IMR-90 (cell line): ENCODE results near the gene VDAC1. TPM values are rescaled to one million over a fixed set of nuclear protein-coding genes. Genes with fewer than 3 reads are reported as not detected.

Experiments
- ATAC-seq: fragments of 200-7000 bp; cut with Tn5 transposase; 2 replicates; pipeline ENCODE4 v1.9.1; 2020; ENCODE audit warnings: low read depth, mild to moderate bottlenecking, moderate library complexity
- BruUV-seq: library from RNA; stranded (reverse); fragments of 400-500 nt; replicated peaks from 2 replicates; lab custom pipeline; 2021; lab: Mats Ljungman, UMichigan
- CTCF ChIA-PET: fragments of 300-600 bp; formaldehyde crosslinking; extraction: SDS; loops from one replicate; lab custom pipeline; 2021; ENCODE audit warnings: antibody characterized with exemption; lab: Yijun Ruan, JAX
- POLR2A ChIA-PET: fragments of 300-600 bp; sonication (Branson Sonifier 250); formaldehyde crosslinking; loops from one replicate; lab custom pipeline; 2022; ENCODE audit warnings: antibody characterized with exemption; ENCODE audit not compliant: unreplicated experiment; lab: Charles Lee
- DNase-seq: peaks from one replicate; pipeline ENCODE4 v3.0.0; 2013
- H2AFZ ChIP-seq: replicated peaks from 2 replicates; pipeline ENCODE3; 2013; ENCODE audit warnings: low read length, mild to moderate bottlenecking; ENCODE audit not compliant: poor library complexity
- H2AK5ac ChIP-seq: 2 replicates; pipeline ENCODE4 v1.6.1; 2013; ENCODE audit warnings: low read depth, low read length, inconsistent platforms
- H2AK9ac ChIP-seq: replicated peaks from 2 replicates; pipeline ENCODE3; 2013; ENCODE audit warnings: mild to moderate bottlenecking, low read depth, low read length, moderate library complexity; ENCODE audit not compliant: poor library complexity
- H2BK120ac ChIP-seq: 2 replicates; pipeline ENCODE4 v1.6.1; 2013; ENCODE audit warnings: low read depth, low read length, inconsistent platforms
- H2BK15ac ChIP-seq: 3 replicates; pipeline ENCODE4 v1.6.1; 2013; ENCODE audit warnings: low read depth, low read length, inconsistent platforms
- H2BK20ac ChIP-seq: 2 replicates; pipeline ENCODE4 v1.6.1; 2013; ENCODE audit warnings: low read depth, mild to moderate bottlenecking, inconsistent platforms, low read length, moderate library complexity
- H2BK5ac ChIP-seq: 2 replicates; pipeline ENCODE4 v1.6.1; 2013; ENCODE audit warnings: mild to moderate bottlenecking, low read depth, low read length, inconsistent platforms; ENCODE audit not compliant: poor library complexity, severe bottlenecking
- H3K14ac ChIP-seq: replicated peaks from 2 replicates; pipeline ENCODE4 v1.6.1; 2013; ENCODE audit warnings: low read depth, low read length, inconsistent platforms
- H3K18ac ChIP-seq: 2 replicates; pipeline ENCODE4 v1.6.1; 2013; ENCODE audit warnings: low read depth, low read length, control low read depth
- H3K23ac ChIP-seq: 2 replicates; pipeline ENCODE4 v1.6.1; 2013; ENCODE audit warnings: low read depth, low read length, inconsistent platforms
- H3K27ac ChIP-seq: 2 replicates; pipeline ENCODE4 v1.5.1; 2013; ENCODE audit warnings: mild to moderate bottlenecking, control low read depth, low read length; ENCODE audit not compliant: insufficient read depth
- H3K27me3 ChIP-seq: 2 replicates; pipeline ENCODE4 v1.6.1; 2013; ENCODE audit warnings: low read length; ENCODE audit not compliant: control insufficient read depth, insufficient read depth
- H3K36me3 ChIP-seq: 2 replicates; pipeline ENCODE4 v1.6.1; 2013; ENCODE audit warnings: low read length, mixed read lengths; ENCODE audit not compliant: control insufficient read depth, insufficient read depth
- H3K4ac ChIP-seq: 2 replicates; pipeline ENCODE4 v1.6.1; 2013; ENCODE audit warnings: low read depth, low read length, inconsistent platforms
- H3K4me1 ChIP-seq: 2 replicates; pipeline ENCODE4 v1.6.1; 2013; ENCODE audit warnings: low read length, mixed read lengths; ENCODE audit not compliant: control insufficient read depth, insufficient read depth
- H3K4me2 ChIP-seq: 2 replicates; pipeline ENCODE4 v1.6.1; 2013; ENCODE audit warnings: low read depth, mild to moderate bottlenecking, control low read depth, low read length, moderate library complexity
- H3K4me3 ChIP-seq: 2 replicates; pipeline ENCODE4 v1.5.1; 2013; ENCODE audit warnings: low read depth, mild to moderate bottlenecking, control low read depth, low read length, moderate library complexity; ENCODE audit not compliant: insufficient read depth
- H3K56ac ChIP-seq: 2 replicates; pipeline ENCODE4 v1.6.1; 2013; ENCODE audit warnings: low read length, inconsistent platforms; ENCODE audit not compliant: insufficient read depth; ENCODE audit errors: extremely low read depth
- H3K79me1 ChIP-seq, 2 experiments: 2 replicates each; pipeline ENCODE4 v1.6.1; 2013; ENCODE audit warnings: low read length in 2 of 2, inconsistent platforms in 1 of 2, low read depth in 1 of 2
- H3K9ac ChIP-seq: 2 replicates; pipeline ENCODE4 v1.6.1; 2013; ENCODE audit warnings: low read depth, low read length, control low read depth
- H3K9me1 ChIP-seq: 2 replicates; pipeline ENCODE4 v1.6.1; 2013; ENCODE audit warnings: low read length, inconsistent platforms; ENCODE audit not compliant: insufficient read depth
- H3K9me3 ChIP-seq: 2 replicates; pipeline ENCODE4 v1.6.1; 2013; ENCODE audit warnings: low read length; ENCODE audit not compliant: control insufficient read depth, insufficient read depth
- H4K20me1 ChIP-seq: 2 replicates; pipeline ENCODE4 v1.6.1; 2013; ENCODE audit warnings: low read length, inconsistent platforms; ENCODE audit not compliant: insufficient read depth
- H4K5ac ChIP-seq: 2 replicates; pipeline ENCODE4 v1.6.1; 2013; ENCODE audit warnings: mild to moderate bottlenecking, low read depth, low read length, control low read depth
- H4K8ac ChIP-seq, 2 experiments: 2 replicates each; pipeline ENCODE4 v1.6.1; 2013; ENCODE audit warnings: low read depth in 2 of 2, low read length in 2 of 2, control low read depth in 1 of 2, inconsistent platforms in 1 of 2
- H4K91ac ChIP-seq: 2 replicates; pipeline ENCODE4 v1.6.1; 2013; ENCODE audit warnings: low read depth, low read length, inconsistent platforms; ENCODE audit not compliant: insufficient read depth
- CEBPB ChIP-seq: IDR thresholded peaks from 2 replicates; pipeline ENCODE4 v1.6.1; 2012; ENCODE audit warnings: low read depth, low read length, improper control_type of control experiment
- CHD1 ChIP-seq: IDR thresholded peaks from 2 replicates; pipeline ENCODE4 v1.6.1; 2012; ENCODE audit warnings: low read depth, low read length, improper control_type of control experiment
- FOS ChIP-seq: fragments of 150-350 bp; IDR thresholded peaks from 2 replicates; pipeline ENCODE4 v1.6.1; 2016; ENCODE audit warnings: low read depth, low read length
- MAFK ChIP-seq: IDR thresholded peaks from 2 replicates; pipeline ENCODE4 v1.6.1; 2012; ENCODE audit warnings: low read depth, low read length, improper control_type of control experiment
- MAZ ChIP-seq: IDR thresholded peaks from 2 replicates; pipeline ENCODE4 v1.6.1; 2012; ENCODE audit warnings: low read depth, mild to moderate bottlenecking, low read length, improper control_type of control experiment, moderate library complexity, borderline replicate concordance
- MXI1 ChIP-seq: IDR thresholded peaks from 2 replicates; pipeline ENCODE4 v1.6.1; 2012; ENCODE audit warnings: low read depth, mild to moderate bottlenecking, low read length, moderate library complexity, borderline replicate concordance
- NFE2L2 ChIP-seq: fragments of 150-350 bp; IDR thresholded peaks from 2 replicates; pipeline ENCODE4 v1.6.1; 2016; ENCODE audit warnings: low read depth, mild to moderate bottlenecking, low read length
- POLR2A ChIP-seq: IDR thresholded peaks from 2 replicates; pipeline ENCODE4 v1.6.1; 2012; ENCODE audit warnings: mild to moderate bottlenecking, low read depth, low read length
- RAD21 ChIP-seq: IDR thresholded peaks from 2 replicates; pipeline ENCODE4 v1.6.1; 2012; ENCODE audit warnings: low read length, improper control_type of control experiment
- RCOR1 ChIP-seq: IDR thresholded peaks from 2 replicates; pipeline ENCODE4 v1.6.1; 2012; ENCODE audit warnings: mild to moderate bottlenecking, low read length, improper control_type of control experiment; ENCODE audit not compliant: insufficient replicate concordance
- RFX5 ChIP-seq: IDR thresholded peaks from 2 replicates; pipeline ENCODE4 v1.8.0; 2012; ENCODE audit warnings: low read depth, mild to moderate bottlenecking, low read length, moderate library complexity
- SMC3 ChIP-seq: fragments of 150-350 bp; IDR thresholded peaks from 2 replicates; pipeline ENCODE4 v1.6.1; 2016; ENCODE audit warnings: low read depth, mild to moderate bottlenecking, antibody characterized with exemption, low read length, moderate library complexity
- WGBS, 2 experiments: methylation state at CpG; one replicate each; pipeline versions ENCODE4 v1.1.5 to v1.1.7; 2013; ENCODE audit warnings: missing lambda C conversion rate in 2 of 2; ENCODE audit not compliant: insufficient read length in 1 of 2; ENCODE audit errors: extremely low coverage in 2 of 2; 5-methylcytosine and 5-hydroxymethylcytosine counted together
- dilution Hi-C: fragments of 300-500 bp; cut with HindIII; formaldehyde crosslinking; loops from one replicate; pipeline ENCODE4 v1.14.3; 2018; ENCODE audit warnings: low sequenced_read_pairs; ENCODE audit not compliant: unreplicated experiment
- in situ Hi-C: fragments of 300-500 bp; cut with MboI; formaldehyde crosslinking; loops from 3 replicates; pipeline ENCODE4 v1.14.3; 2019; ENCODE audit warnings: low sequenced_read_pairs, inconsistent platforms, mixed read lengths
- intact Hi-C: fragments of 100-400 bp; cut with micrococcal nuclease; formaldehyde crosslinking; loops from 2 replicates; pipeline ENCODE4 v1.10.0; 2022
- polyA plus RNA-seq, 3 experiments: library from polyadenylated mRNA; depleted of rRNA; stranded (reverse); fragments of >200 nt; gene quantifications; 2 replicates each; pipeline ENCODE4 v1.2.3, GENCODE V29; 2012; ENCODE audit warnings: low replicate concordance in 1 of 3
- total RNA-seq: library from RNA; depleted of rRNA; stranded (reverse); fragments of >200 nt; gene quantifications from 2 replicates; pipeline ENCODE4 v1.2.3, GENCODE V29; 2012
- TF ChIP-seq, protein P1 (sequence below): fragments of 150-350 bp; IDR thresholded peaks from 2 replicates; pipeline ENCODE4 v1.6.1; 2016; ENCODE audit warnings: low read depth, mild to moderate bottlenecking, low read length, moderate library complexity, borderline replicate concordance
- TF ChIP-seq, protein P2 (sequence below): fragments of 150-350 bp; IDR thresholded peaks from 2 replicates; pipeline ENCODE4 v1.6.1; 2017; ENCODE audit warnings: mild to moderate bottlenecking, antibody characterized with exemption, low read length, low read depth
- TF ChIP-seq, protein P3 (sequence below): conservative IDR thresholded peaks from 2 replicates; pipeline ENCODE4 v1.5.1; 2012; ENCODE audit warnings: mild to moderate bottlenecking, low read depth, low read length, improper control_type of control experiment

Gene VDAC1
- total and polyA plus RNA-seq, 2 of the 4 experiments (the other 2 are of a cell fraction), result 289 to 365 TPM

DNA sequence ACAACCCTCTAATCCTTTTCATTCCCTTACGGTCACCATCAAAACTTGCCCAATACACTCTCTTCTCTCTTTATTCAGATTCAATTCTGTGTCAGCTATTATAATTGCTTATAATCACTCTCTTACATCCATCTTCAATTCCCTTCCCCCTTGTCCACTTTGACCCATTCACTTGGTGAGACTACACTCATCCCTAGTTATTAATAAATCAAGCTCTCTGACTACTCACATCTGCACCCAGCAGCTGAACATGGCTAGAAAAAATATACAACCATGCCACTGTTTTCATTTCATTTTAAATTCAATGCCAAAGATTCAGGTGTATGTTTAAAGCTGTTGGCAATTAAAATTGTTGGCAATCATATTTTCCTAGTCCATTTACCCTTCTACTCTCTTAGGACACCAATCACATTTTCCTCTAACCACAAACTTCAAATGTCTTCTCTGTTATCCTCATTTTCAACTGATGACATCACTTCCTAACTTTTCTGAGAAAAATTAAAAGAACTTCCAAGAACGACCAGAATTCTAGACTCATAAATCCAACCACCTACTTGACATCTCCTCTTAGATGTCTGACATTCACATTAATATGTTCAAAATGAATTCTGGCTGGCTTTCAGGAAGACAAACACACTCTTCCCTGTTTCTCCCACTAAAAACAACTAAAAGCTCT, 41.8 kb downstream of the VDAC1 start:
- Histone ChIP-seq H2BK15ac (no peak overlapping the region; the same call in 2 of the 3 replicates), H3K36me3 (peaks cover 6% of the 10 kb centered on the region), H3K9ac (no peak overlapping the region), H3K56ac (no peak overlapping the region), H2BK5ac (peak overlapping the region; percentile 58), H3K23ac (no peak overlapping the region), H2BK20ac (no peak overlapping the region), H3K9me1 (no peaks in the 10 kb centered on the region; the same call in 1 of the 2 replicates), H2AFZ (no peak overlapping the region), H3K4ac (no peak overlapping the region), H3K4me2 (peak overlapping the region; percentile 43; the same call in 1 of the 2 replicates), H2AK5ac (no peak overlapping the region), H3K27me3 (no peaks in the 10 kb centered on the region), H3K79me1 (peaks cover 30 to 60% of the 10 kb centered on the region in 2 experiments), H3K4me1 (peaks cover 5% of the 10 kb centered on the region), H4K5ac (no peak overlapping the region), H3K18ac (no peak overlapping the region; the same call in 1 of the 2 replicates), H3K27ac (no peak overlapping the region), H4K8ac (no peak overlapping the region), H4K20me1 (peaks cover 13% of the 10 kb centered on the region; the same call in 1 of the 2 replicates), H3K9me3 (peaks cover 2% of the 10 kb centered on the region; the same call in 1 of the 2 replicates), H2BK120ac (no peak overlapping the region), H2AK9ac (no peak overlapping the region), H3K4me3 (no peak overlapping the region), H4K91ac (no peak overlapping the region), H3K14ac (no peak overlapping the region)
- POLR2A ChIA-PET, result no interaction called here
- intact Hi-C loops, result no loop called here
- peak; percentile 79 for DNase-seq
- 89 to 100% methylated on average over 1 of the region's 2 CpGs for WGBS, 2 experiments
- CTCF ChIA-PET, result interaction anchor here (0.6 kb wide), 1 partner anchor 797 kb away, joined by 4 read pairs; no protein-coding TSS in a partner anchor
- in situ Hi-C loops, result no loop called here
- dilution Hi-C loops, result no loop called here
- BruUV-seq, result no TSS peak
- peak; percentile 55 for ATAC-seq
- TF ChIP-seq SMC3 (no peak), RFX5 (no peak), POLR2A (no peak), CHD1 (no peak), MAFK (no peak), RAD21 (no peak), RCOR1 (no peak), NFE2L2 (no peak), MXI1 (no peak), FOS (no peak), MAZ (no peak), CEBPB (no peak)
- TF ChIP-seq, protein P1, sequence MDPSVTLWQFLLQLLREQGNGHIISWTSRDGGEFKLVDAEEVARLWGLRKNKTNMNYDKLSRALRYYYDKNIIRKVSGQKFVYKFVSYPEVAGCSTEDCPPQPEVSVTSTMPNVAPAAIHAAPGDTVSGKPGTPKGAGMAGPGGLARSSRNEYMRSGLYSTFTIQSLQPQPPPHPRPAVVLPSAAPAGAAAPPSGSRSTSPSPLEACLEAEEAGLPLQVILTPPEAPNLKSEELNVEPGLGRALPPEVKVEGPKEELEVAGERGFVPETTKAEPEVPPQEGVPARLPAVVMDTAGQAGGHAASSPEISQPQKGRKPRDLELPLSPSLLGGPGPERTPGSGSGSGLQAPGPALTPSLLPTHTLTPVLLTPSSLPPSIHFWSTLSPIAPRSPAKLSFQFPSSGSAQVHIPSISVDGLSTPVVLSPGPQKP, result no peak
- TF ChIP-seq, protein P2, sequence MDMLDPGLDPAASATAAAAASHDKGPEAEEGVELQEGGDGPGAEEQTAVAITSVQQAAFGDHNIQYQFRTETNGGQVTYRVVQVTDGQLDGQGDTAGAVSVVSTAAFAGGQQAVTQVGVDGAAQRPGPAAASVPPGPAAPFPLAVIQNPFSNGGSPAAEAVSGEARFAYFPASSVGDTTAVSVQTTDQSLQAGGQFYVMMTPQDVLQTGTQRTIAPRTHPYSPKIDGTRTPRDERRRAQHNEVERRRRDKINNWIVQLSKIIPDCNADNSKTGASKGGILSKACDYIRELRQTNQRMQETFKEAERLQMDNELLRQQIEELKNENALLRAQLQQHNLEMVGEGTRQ, result no peak
- TF ChIP-seq, protein P3, sequence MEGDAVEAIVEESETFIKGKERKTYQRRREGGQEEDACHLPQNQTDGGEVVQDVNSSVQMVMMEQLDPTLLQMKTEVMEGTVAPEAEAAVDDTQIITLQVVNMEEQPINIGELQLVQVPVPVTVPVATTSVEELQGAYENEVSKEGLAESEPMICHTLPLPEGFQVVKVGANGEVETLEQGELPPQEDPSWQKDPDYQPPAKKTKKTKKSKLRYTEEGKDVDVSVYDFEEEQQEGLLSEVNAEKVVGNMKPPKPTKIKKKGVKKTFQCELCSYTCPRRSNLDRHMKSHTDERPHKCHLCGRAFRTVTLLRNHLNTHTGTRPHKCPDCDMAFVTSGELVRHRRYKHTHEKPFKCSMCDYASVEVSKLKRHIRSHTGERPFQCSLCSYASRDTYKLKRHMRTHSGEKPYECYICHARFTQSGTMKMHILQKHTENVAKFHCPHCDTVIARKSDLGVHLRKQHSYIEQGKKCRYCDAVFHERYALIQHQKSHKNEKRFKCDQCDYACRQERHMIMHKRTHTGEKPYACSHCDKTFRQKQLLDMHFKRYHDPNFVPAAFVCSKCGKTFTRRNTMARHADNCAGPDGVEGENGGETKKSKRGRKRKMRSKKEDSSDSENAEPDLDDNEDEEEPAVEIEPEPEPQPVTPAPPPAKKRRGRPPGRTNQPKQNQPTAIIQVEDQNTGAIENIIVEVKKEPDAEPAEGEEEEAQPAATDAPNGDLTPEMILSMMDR, result no peak
